Neural cell (in vitro differentiated cells): ENCODE data around the gene NCKAP5L.

ENCODE experiments used
- EP300 ChIP-seq: fragments of 450-650 bp; conservative IDR thresholded peaks from 2 replicates; pipeline ENCODE4 v1.6.1; 2014; ENCODE audit warnings: antibody characterized with exemption, mild to moderate bottlenecking, moderate library complexity; ENCODE audit not compliant: poor library complexity, severe bottlenecking
- TAF1 ChIP-seq: IDR thresholded peaks from 2 replicates; pipeline ENCODE4 v1.6.1; 2012; ENCODE audit warnings: low read depth
- TF ChIP-seq, protein P1 (sequence below): fragments of 450-650 bp; IDR thresholded peaks from 2 replicates; pipeline ENCODE4 v1.5.1; 2014; ENCODE audit warnings: antibody characterized with exemption, mild to moderate bottlenecking, moderate library complexity; ENCODE audit not compliant: poor library complexity, severe bottlenecking

DNA sequence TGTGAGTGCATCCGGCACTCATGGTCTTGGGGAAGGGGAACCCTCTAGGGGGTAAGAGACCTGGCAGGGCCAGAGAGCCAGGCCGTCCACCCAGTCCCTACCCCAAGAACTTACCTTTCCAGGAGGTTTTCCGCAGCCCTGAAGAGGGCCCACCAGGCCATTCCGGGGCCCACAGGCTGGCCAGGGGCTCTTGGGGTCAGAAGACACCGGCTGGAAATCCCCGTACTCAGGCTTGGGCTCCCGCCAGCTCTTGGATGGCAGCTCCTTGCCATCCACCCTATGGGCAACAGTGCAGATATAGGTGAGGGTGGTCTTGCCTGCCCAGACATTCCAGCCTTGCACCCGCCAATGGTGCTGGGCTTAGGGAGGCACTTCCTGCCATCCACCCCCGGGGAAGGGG lies 34.6 kb downstream of the NCKAP5L start:
- TF ChIP-seq, protein P1, sequence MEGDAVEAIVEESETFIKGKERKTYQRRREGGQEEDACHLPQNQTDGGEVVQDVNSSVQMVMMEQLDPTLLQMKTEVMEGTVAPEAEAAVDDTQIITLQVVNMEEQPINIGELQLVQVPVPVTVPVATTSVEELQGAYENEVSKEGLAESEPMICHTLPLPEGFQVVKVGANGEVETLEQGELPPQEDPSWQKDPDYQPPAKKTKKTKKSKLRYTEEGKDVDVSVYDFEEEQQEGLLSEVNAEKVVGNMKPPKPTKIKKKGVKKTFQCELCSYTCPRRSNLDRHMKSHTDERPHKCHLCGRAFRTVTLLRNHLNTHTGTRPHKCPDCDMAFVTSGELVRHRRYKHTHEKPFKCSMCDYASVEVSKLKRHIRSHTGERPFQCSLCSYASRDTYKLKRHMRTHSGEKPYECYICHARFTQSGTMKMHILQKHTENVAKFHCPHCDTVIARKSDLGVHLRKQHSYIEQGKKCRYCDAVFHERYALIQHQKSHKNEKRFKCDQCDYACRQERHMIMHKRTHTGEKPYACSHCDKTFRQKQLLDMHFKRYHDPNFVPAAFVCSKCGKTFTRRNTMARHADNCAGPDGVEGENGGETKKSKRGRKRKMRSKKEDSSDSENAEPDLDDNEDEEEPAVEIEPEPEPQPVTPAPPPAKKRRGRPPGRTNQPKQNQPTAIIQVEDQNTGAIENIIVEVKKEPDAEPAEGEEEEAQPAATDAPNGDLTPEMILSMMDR: no peak
- no peak for TF ChIP-seq EP300
- TF ChIP-seq TAF1: no peak
